ENCODE measurements around the gene SORCS1.

SORCS1 gene

GRCh38 chr10:107103174-107104025 is 61.1 kb downstream of the SORCS1 start:
- DNase-seq, result no peak

- no peak for DNase-seq
These were observed 66.2 kb downstream of the SORCS1 start for GRCh38 chr10:107098326-107098725.

- DNase-seq, result no peak
These were observed 69.5 kb downstream of the SORCS1 start for GRCh38 chr10:107094824-107095522.

GRCh38 chr10:107092321-107092720 is 72.2 kb downstream of the SORCS1 start:
- no peak for DNase-seq

- no peak for DNase-seq
These were observed 73.4 kb downstream of the SORCS1 start for GRCh38 chr10:107091126-107091525.

- no peak for DNase-seq
These were observed 78.6 kb downstream of the SORCS1 start for GRCh38 chr10:107085665-107086525.

- no peak for DNase-seq
These were observed 81.0 kb downstream of the SORCS1 start for GRCh38 chr10:107083388-107084009.

GRCh38 chr10:107081644-107082043 is 82.9 kb downstream of the SORCS1 start:
- DNase-seq, result no peak

GRCh38 chr10:107075117-107075516 is 89.4 kb downstream of the SORCS1 start:
- no peak for DNase-seq

- no peak for DNase-seq
These were observed 91.7 kb downstream of the SORCS1 start for GRCh38 chr10:107072786-107073185.

- no peak for DNase-seq
These were observed 92.5 kb downstream of the SORCS1 start for GRCh38 chr10:107072028-107072427.

- no peak for DNase-seq
These were observed 93.2 kb downstream of the SORCS1 start for GRCh38 chr10:107071301-107071700.

GRCh38 chr10:107067843-107068242 is 96.7 kb downstream of the SORCS1 start:
- DNase-seq, result no peak

GRCh38 chr10:107064075-107064474 is 100.4 kb downstream of the SORCS1 start:
- no peak for DNase-seq

- no peak for DNase-seq
These were observed 104.6 kb downstream of the SORCS1 start for GRCh38 chr10:107059872-107060271.

GRCh38 chr10:107059068-107059804 is 105.3 kb downstream of the SORCS1 start:
- DNase-seq, result no peak

- no peak for DNase-seq
These were observed 106.2 kb downstream of the SORCS1 start for GRCh38 chr10:107058331-107058730.

- DNase-seq, result no peak
These were observed 108.3 kb downstream of the SORCS1 start for GRCh38 chr10:107056182-107056581.

- no peak for DNase-seq
These were observed 109.9 kb downstream of the SORCS1 start for GRCh38 chr10:107054469-107055156.

GRCh38 chr10:107051769-107052168 is 112.7 kb downstream of the SORCS1 start:
- no peak for DNase-seq

GRCh38 chr10:107043461-107043860 is 121.0 kb downstream of the SORCS1 start:
- DNase-seq, result no peak
